Mammary epithelial cell (primary cell): ENCODE data around the gene RNU1-4.
"Not testable (repeated sequence)": the region's sequence is repeated elsewhere in the genome, so short reads cannot be mapped to it uniquely, and the experiment has no call there.

ENCODE experiments used
- CTCF ChIP-seq, 2 donors: IDR thresholded peaks in 1 of 2; conservative IDR thresholded peaks in 1 of 2; 2 replicates each; pipeline ENCODE4 v1.5.1; 2011 to 2012; ENCODE audit warnings: inconsistent platforms in 2 of 2, low read length in 2 of 2, mild to moderate bottlenecking in 2 of 2, control low read depth in 1 of 2, low read depth in 1 of 2; ENCODE audit not compliant: insufficient read depth in 1 of 2; ENCODE audit errors: extremely low read depth in 1 of 2
- EZH2 ChIP-seq: IDR thresholded peaks from 2 replicates; pipeline ENCODE4 v1.6.1; 2012; ENCODE audit warnings: low read length, inconsistent platforms, borderline replicate concordance

GRCh38 chr1:16779525-16779924, 39.2 kb downstream of the RNU1-4 start:
- not testable (repeated sequence) for TF ChIP-seq CTCF (conservative IDR thresholded peaks at IDR 0.05 in 1 of 2, IDR thresholded peaks at IDR 0.05 in 1 of 2; ENCODE audit: extremely low read depth in 1 of 2, insufficient read depth in 1 of 2, low read depth in 1 of 2, low read length in 2 of 2); EZH2
